OCI-LY7 (cell line): ENCODE results near the gene PTPRZ1. TPM values are rescaled to one million over a fixed set of nuclear protein-coding genes. Genes with fewer than 3 reads are reported as not detected.

Experiments used
- BruUV-seq: library from RNA; stranded (reverse); fragments of 400-500 nt; replicated peaks from 2 replicates; lab custom pipeline; 2021; lab: Mats Ljungman, UMichigan
- CTCF ChIA-PET: fragments of 300-600 bp; sonication (Branson Sonifier 250); formaldehyde crosslinking; loops from one replicate; lab custom pipeline; 2022; ENCODE audit warnings: antibody characterized with exemption; ENCODE audit not compliant: unreplicated experiment; lab: Charles Lee
- POLR2A ChIA-PET: fragments of 300-600 bp; sonication (Branson Sonifier 250); formaldehyde crosslinking; loops from one replicate; lab custom pipeline; 2022; ENCODE audit warnings: antibody characterized with exemption; lab: Charles Lee
- DNase-seq: peaks from one replicate; pipeline ENCODE4 v3.0.0-alpha.2; 2015; ENCODE audit warnings: low spot score
- H2AFZ ChIP-seq: fragments of 200-600 bp; sonication (generic), shearing (Covaris generic); 2 replicates; pipeline ENCODE4 v1.6.1; 2014; ENCODE audit warnings: mild to moderate bottlenecking, antibody characterized with exemption, low read length, moderate library complexity
- H3K27ac ChIP-seq: fragments of 200-600 bp; sonication (generic); 2 replicates; pipeline ENCODE4 v1.5.1; 2014; ENCODE audit warnings: mixed run types, low read depth, mild to moderate bottlenecking, moderate library complexity, low read length, inconsistent platforms; ENCODE audit not compliant: poor library complexity, severe bottlenecking
- H3K36me3 ChIP-seq: fragments of 200-600 bp; sonication (generic); 2 replicates; pipeline ENCODE4 v1.6.1; 2014; ENCODE audit warnings: mild to moderate bottlenecking, antibody characterized with exemption, low read length, moderate library complexity, mixed read lengths; ENCODE audit not compliant: insufficient read depth
- H3K4me1 ChIP-seq: fragments of 200-600 bp; sonication (generic); 2 replicates; pipeline ENCODE4 v1.5.1; 2014; ENCODE audit warnings: mild to moderate bottlenecking, low read length; ENCODE audit not compliant: insufficient read depth, poor library complexity, severe bottlenecking
- H3K4me2 ChIP-seq: fragments of 200-600 bp; sonication (generic); 2 replicates; pipeline ENCODE4 v1.6.1; 2014; ENCODE audit warnings: mild to moderate bottlenecking, low read length
- H3K4me3 ChIP-seq: fragments of 200-600 bp; sonication (generic); 2 replicates; pipeline ENCODE4 v1.5.1; 2014; ENCODE audit warnings: mild to moderate bottlenecking, low read depth, low read length; ENCODE audit not compliant: poor library complexity, severe bottlenecking
- H3K79me2 ChIP-seq: fragments of 200-600 bp; sonication (generic); 2 replicates; pipeline ENCODE4 v1.6.1; 2016; ENCODE audit warnings: low read depth, mild to moderate bottlenecking, low read length, moderate library complexity, mixed read lengths; ENCODE audit not compliant: insufficient read depth
- H3K9me2 ChIP-seq: fragments of 200-600 bp; sonication (generic); 2 replicates; pipeline ENCODE4 v1.6.1; 2016; ENCODE audit warnings: mild to moderate bottlenecking, low read length, mixed read lengths; ENCODE audit not compliant: insufficient read depth
- H3K9me3 ChIP-seq: fragments of 200-600 bp; sonication (generic); 2 replicates; pipeline ENCODE4 v1.6.1; 2014; ENCODE audit warnings: mild to moderate bottlenecking, mixed run types, low read length, mixed read lengths
- H4K20me1 ChIP-seq: fragments of 200-600 bp; sonication (generic); 2 replicates; pipeline ENCODE4 v1.6.1; 2014; ENCODE audit warnings: mild to moderate bottlenecking, antibody characterized with exemption, low read length, moderate library complexity, mixed read lengths; ENCODE audit not compliant: insufficient read depth
- EZH2phosphoT487 ChIP-seq: fragments of 200-600 bp; sonication (generic); IDR thresholded peaks from 2 replicates; pipeline ENCODE4 v1.6.1; 2018; ENCODE audit warnings: low read depth, borderline replicate concordance, mild to moderate bottlenecking, mixed run types, antibody characterized with exemption, low read length, moderate library complexity, mixed read lengths
- intact Hi-C: fragments of 100-400 bp; cut with micrococcal nuclease; formaldehyde crosslinking; loops from one replicate; pipeline ENCODE4 v1.10.0; 2022; ENCODE audit not compliant: unreplicated experiment
- total RNA-seq, 2 experiments: library from RNA; depleted of rRNA in 1 of 2; stranded (reverse); fragments of >200 nt in 1 of 2; shearing (Covaris generic) in 1 of 2; gene quantifications; 2 replicates each; pipeline ENCODE4 v1.2.3, GENCODE V29; 2014 to 2022
- TF ChIP-seq, protein P1 (sequence below): fragments of 200-600 bp; sonication (generic); conservative IDR thresholded peaks from 2 replicates; pipeline ENCODE4 v1.5.1; 2014; ENCODE audit warnings: mild to moderate bottlenecking, antibody characterized with exemption, low read length, moderate library complexity, mixed read lengths

The PTPRZ1 gene
- total RNA-seq, 2 experiments from 2014 or later = not detected

DNA sequence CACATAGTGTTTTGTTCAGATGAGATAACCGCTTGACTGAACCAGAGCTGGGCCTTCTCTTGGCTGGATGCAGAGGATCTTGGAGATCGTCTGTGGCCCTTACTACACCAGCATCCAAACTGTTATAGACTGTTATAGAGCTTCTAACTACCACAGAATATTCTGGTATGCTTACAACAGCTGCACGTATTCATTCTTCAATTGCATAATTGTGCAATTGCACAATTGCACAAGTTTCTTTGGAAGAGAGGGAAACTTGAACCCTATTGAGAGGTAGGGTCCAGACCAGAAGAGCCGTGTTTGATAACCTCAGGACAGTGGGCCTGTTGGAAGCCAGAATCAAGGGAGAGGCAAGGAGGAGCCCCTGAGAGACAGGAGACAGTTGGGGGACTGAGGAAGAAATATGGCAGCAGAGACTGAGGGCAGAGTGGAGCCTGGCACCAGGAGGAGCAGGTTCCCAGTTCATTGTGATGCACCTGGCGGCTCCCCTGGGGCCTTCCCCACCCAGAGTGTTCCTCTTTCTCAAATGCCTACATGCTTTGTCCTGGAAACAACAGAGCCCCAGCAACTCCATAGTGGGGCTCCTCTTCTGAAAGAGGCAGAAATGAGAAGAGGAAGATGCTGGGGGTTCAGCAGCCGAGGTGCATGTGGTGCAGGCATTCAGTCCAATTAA is 64.1 kb downstream of the PTPRZ1 start:
- no peaks in the 10 kb centered on the region for H3K79me2 ChIP-seq
- no peak overlapping the region for H2AFZ ChIP-seq
- no peak for TF ChIP-seq EZH2phosphoT487
- TF ChIP-seq, protein P1, sequence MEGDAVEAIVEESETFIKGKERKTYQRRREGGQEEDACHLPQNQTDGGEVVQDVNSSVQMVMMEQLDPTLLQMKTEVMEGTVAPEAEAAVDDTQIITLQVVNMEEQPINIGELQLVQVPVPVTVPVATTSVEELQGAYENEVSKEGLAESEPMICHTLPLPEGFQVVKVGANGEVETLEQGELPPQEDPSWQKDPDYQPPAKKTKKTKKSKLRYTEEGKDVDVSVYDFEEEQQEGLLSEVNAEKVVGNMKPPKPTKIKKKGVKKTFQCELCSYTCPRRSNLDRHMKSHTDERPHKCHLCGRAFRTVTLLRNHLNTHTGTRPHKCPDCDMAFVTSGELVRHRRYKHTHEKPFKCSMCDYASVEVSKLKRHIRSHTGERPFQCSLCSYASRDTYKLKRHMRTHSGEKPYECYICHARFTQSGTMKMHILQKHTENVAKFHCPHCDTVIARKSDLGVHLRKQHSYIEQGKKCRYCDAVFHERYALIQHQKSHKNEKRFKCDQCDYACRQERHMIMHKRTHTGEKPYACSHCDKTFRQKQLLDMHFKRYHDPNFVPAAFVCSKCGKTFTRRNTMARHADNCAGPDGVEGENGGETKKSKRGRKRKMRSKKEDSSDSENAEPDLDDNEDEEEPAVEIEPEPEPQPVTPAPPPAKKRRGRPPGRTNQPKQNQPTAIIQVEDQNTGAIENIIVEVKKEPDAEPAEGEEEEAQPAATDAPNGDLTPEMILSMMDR = no peak
- H3K36me3 ChIP-seq = no peaks in the 10 kb centered on the region
- no peak overlapping the region for H3K4me2 ChIP-seq
- no peak overlapping the region for H3K4me3 ChIP-seq
- H3K27ac ChIP-seq = no peak overlapping the region
- ChIA-PET CTCF (no interaction called here), POLR2A (no interaction called here)
- intact Hi-C loops = no loop called here
- H4K20me1 ChIP-seq = no peaks in the 10 kb centered on the region; the same call in 1 of the 2 replicates
- no peaks in the 10 kb centered on the region for H3K9me2 ChIP-seq
- DNase-seq = no peak
- no peaks in the 10 kb centered on the region for H3K4me1 ChIP-seq
- no peaks in the 10 kb centered on the region for H3K9me3 ChIP-seq
- no TSS peak for BruUV-seq

DNA sequence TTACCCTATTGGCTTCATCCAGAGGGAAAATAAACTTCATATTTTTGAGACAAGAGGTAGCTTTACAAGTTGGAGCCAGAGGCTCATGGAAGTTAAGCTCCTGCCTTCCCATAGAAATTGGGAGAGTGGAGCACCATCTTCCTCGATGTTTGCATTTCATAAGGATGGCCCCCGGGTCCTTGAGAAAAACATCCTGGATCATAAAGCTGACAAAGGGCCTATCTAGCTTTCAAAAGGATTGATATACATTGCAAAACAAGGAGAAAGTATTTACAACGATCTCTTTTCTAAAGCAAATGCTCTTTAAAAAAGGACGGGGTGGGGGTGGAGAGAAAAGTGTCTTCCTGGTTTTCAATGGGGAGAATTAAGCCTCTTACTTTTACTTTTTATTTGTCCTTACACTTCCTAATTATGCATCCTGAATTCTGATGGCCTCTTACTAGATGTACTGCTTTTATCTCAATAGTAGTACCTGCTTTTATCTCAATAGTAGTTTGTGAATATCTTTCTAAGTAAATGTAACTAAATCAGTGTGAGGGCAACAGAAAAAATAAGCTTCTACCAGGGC is 65.6 kb downstream of the PTPRZ1 start:
- intact Hi-C loops = no loop called here
- Histone ChIP-seq H3K9me2 (no peaks in the 10 kb centered on the region), H3K36me3 (no peaks in the 10 kb centered on the region), H4K20me1 (no peaks in the 10 kb centered on the region; the same call in 1 of the 2 replicates), H3K27ac (no peak overlapping the region), H2AFZ (no peak overlapping the region), H3K4me2 (no peak overlapping the region), H3K4me3 (no peak overlapping the region), H3K4me1 (no peaks in the 10 kb centered on the region), H3K9me3 (no peaks in the 10 kb centered on the region), H3K79me2 (no peaks in the 10 kb centered on the region)
- no TSS peak for BruUV-seq
- no peak for DNase-seq
- ChIA-PET CTCF (no interaction called here), POLR2A (interaction anchor here (0.5 to 1.1 kb wide), 2 partner anchors 15 to 39 kb away, joined by 3 to 6 read pairs; no protein-coding TSS in a partner anchor)
- TF ChIP-seq, protein P1 = no peak
- no peak for TF ChIP-seq EZH2phosphoT487

DNA sequence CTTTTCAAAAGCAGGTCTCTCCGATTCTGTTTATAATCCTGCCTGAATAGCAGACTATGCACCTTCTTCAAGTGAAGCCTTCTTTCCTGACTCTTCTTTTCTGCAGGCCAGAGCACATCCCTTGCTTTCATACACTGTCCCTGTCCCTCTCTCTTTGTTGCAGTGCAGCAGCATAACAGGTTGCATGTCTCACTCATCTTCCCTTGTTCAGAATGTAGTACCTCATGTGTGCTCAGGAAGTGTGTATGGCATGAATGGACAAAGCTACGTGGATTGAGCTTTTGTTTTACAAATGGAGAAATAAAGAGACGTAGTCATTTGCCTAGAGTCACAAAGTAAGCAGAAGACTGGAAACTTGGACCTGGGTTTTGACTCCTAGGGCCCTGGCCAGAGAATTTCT is 68.0 kb downstream of the PTPRZ1 start:
- intact Hi-C loops = no loop called here
- TF ChIP-seq EZH2phosphoT487 = no peak

More for the DNA sequence above, 68.0 kb downstream of the PTPRZ1 start:
- Histone ChIP-seq H3K9me2 (no peaks in the 10 kb centered on the region), H3K9me3 (no peaks in the 10 kb centered on the region), H3K4me1 (no peaks in the 10 kb centered on the region), H3K79me2 (no peaks in the 10 kb centered on the region), H4K20me1 (no peaks in the 10 kb centered on the region; the same call in 1 of the 2 replicates), H3K27ac (no peak overlapping the region), H3K4me2 (no peak overlapping the region), H2AFZ (no peak overlapping the region), H3K36me3 (no peaks in the 10 kb centered on the region), H3K4me3 (no peak overlapping the region)
- POLR2A ChIA-PET = interaction anchor here (1.1 kb wide), 1 partner anchor 8 kb away, joined by 3 read pairs; no protein-coding TSS in a partner anchor
- no peak for DNase-seq
- CTCF ChIA-PET = no interaction called here
- no TSS peak for BruUV-seq
